ENCODE measurements around the gene BEAN1. TPM values are rescaled to one million over a fixed set of nuclear protein-coding genes. Genes with fewer than 3 reads are reported as not detected.

The BEAN1 gene
- total RNA-seq, 1 experiment from 2014 or later, result not detected

DNA sequence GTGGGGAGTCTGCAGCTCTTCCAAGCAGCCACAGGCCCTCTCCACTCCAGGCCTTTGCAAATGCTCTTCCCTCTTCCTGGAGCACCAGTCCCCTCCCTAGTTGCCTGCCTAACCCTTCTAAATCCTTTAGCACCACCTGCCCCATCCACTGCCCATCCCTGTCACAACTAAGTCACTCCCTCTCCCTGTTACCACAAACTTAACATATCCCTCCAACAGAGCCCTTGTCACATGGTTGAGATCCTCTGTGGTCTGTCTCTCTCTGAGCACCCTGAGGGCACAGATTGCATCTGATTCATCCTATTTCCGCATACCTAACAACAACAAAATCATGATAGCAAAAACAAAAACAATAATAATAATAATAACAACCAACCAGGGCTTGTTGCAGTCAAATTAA is 11.0 kb upstream of the BEAN1 start (continued):
- TF ChIP-seq USF2 (CRISPR knock-in tag; IDR thresholded peaks at IDR 0.05), result no peak
- TF ChIP-seq E2F4 (CRISPR knock-in tag; IDR thresholded peaks at IDR 0.05; ENCODE audit: borderline replicate concordance, low read depth), result no peak
- no peak for TF ChIP-seq EMX1 (CRISPR knock-in tag; IDR thresholded peaks at IDR 0.05)
- no peak for TF ChIP-seq CBFB (CRISPR knock-in tag; IDR thresholded peaks at IDR 0.05; ENCODE audit: low read depth)
- TF ChIP-seq, protein P1, sequence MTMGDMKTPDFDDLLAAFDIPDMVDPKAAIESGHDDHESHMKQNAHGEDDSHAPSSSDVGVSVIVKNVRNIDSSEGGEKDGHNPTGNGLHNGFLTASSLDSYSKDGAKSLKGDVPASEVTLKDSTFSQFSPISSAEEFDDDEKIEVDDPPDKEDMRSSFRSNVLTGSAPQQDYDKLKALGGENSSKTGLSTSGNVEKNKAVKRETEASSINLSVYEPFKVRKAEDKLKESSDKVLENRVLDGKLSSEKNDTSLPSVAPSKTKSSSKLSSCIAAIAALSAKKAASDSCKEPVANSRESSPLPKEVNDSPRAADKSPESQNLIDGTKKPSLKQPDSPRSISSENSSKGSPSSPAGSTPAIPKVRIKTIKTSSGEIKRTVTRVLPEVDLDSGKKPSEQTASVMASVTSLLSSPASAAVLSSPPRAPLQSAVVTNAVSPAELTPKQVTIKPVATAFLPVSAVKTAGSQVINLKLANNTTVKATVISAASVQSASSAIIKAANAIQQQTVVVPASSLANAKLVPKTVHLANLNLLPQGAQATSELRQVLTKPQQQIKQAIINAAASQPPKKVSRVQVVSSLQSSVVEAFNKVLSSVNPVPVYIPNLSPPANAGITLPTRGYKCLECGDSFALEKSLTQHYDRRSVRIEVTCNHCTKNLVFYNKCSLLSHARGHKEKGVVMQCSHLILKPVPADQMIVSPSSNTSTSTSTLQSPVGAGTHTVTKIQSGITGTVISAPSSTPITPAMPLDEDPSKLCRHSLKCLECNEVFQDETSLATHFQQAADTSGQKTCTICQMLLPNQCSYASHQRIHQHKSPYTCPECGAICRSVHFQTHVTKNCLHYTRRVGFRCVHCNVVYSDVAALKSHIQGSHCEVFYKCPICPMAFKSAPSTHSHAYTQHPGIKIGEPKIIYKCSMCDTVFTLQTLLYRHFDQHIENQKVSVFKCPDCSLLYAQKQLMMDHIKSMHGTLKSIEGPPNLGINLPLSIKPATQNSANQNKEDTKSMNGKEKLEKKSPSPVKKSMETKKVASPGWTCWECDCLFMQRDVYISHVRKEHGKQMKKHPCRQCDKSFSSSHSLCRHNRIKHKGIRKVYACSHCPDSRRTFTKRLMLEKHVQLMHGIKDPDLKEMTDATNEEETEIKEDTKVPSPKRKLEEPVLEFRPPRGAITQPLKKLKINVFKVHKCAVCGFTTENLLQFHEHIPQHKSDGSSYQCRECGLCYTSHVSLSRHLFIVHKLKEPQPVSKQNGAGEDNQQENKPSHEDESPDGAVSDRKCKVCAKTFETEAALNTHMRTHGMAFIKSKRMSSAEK (CRISPR knock-in tag; IDR thresholded peaks at IDR 0.05; ENCODE audit: borderline replicate concordance), result no peak
- no peak for TF ChIP-seq SMAD4 (CRISPR knock-in tag; IDR thresholded peaks at IDR 0.05)
- no peak for TF ChIP-seq ZNF671 (CRISPR knock-in tag; IDR thresholded peaks at IDR 0.05)

DNA sequence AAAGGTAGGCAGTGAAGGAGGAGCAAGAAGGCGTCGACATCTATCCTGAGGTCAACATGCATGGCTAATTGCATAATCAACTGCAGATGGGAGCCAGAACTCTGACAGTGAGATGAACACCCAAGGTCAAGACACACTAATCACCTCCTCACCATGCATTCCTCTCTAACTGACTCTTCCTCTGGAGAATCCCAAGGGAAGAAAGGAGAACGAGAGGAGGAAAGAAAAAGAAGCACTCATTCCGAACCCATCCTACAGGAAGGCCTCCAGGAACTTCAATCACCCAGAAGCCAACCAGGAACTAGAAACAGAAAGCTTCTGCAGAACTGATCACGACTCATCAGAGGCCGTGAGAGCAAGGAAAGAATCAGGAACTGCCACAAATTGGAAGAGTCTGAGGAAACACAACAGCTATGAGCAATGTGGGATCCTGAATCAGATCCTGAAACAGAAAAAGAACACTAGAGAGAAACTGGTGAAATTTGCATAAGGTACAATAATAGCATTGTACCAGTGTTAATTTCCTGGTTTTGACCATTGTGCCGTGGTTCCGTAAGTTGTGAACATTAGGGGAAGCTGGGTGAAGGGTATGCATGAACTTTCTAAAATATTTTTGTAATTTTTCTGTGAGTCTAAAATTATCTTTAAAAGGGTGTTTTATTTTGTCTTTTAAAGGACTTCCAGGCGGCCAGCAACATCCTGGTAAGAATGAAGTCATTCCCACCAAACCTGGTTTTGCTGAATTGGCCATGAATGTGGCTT is 10.0 kb upstream of the BEAN1 start:
- Mint-ChIP-seq H3K27me3 (ENCODE audit: low read depth) (peaks cover 32% of the 10 kb centered on the region), H3K27ac (no peak overlapping the region), H3K36me3 (peaks cover 7% of the 10 kb centered on the region), H3K4me1 (no peaks in the 10 kb centered on the region), H3K9me3 (peaks cover 27% of the 10 kb centered on the region), H3K4me3 (no peak overlapping the region)
- ChIA-PET POLR2A (no interaction called here), CTCF (interaction anchor here (0.6 to 1.3 kb wide), 3 partner anchors 8 to 27 kb away, joined by 3 to 4 read pairs (median 3); no protein-coding TSS in a partner anchor)
- no peak for DNase-seq (ENCODE audit: low spot score)
- no peak for ATAC-seq
- no peak for TF ChIP-seq ZBTB21 (CRISPR knock-in tag; IDR thresholded peaks at IDR 0.05; ENCODE audit: borderline replicate concordance)
- no peak for TF ChIP-seq SOX15 (CRISPR knock-in tag; IDR thresholded peaks at IDR 0.05)
- TF ChIP-seq SMAD3 (CRISPR knock-in tag; IDR thresholded peaks at IDR 0.05; ENCODE audit: borderline replicate concordance), result no peak
- TF ChIP-seq TEAD1 (CRISPR knock-in tag; IDR thresholded peaks at IDR 0.05), result no peak
- no peak for TF ChIP-seq ZNF317 (CRISPR knock-in tag; IDR thresholded peaks at IDR 0.05; ENCODE audit: borderline replicate concordance, low read depth)
- TF ChIP-seq ZNF416 (CRISPR knock-in tag; IDR thresholded peaks at IDR 0.05), result no peak
- TF ChIP-seq ZNF138 (CRISPR knock-in tag; conservative IDR thresholded peaks at IDR 0.05), result no peak
- no peak for TF ChIP-seq ELF4 (CRISPR knock-in tag; IDR thresholded peaks at IDR 0.05; ENCODE audit: low read depth)
- TF ChIP-seq, protein P1 (CRISPR knock-in tag; IDR thresholded peaks at IDR 0.05; ENCODE audit: borderline replicate concordance), result no peak
- no peak for TF ChIP-seq KAT7 (CRISPR knock-in tag; IDR thresholded peaks at IDR 0.05; ENCODE audit: borderline replicate concordance)
- TF ChIP-seq ZNF263 (CRISPR knock-in tag; IDR thresholded peaks at IDR 0.05; ENCODE audit: low read depth), result no peak
- TF ChIP-seq CBFB (CRISPR knock-in tag; IDR thresholded peaks at IDR 0.05; ENCODE audit: low read depth), result no peak
- TF ChIP-seq MXD4 (CRISPR knock-in tag; IDR thresholded peaks at IDR 0.05; ENCODE audit: borderline replicate concordance), result no peak

Data from WTC11 (cell line).